ENCODE results near the gene SNRPE. TPM values are rescaled to one million over a fixed set of nuclear protein-coding genes. Genes with fewer than 3 reads are reported as not detected.

SNRPE gene
- total and polyA plus RNA-seq, 2 of the 13 experiments (the other 11 are each of a cell fraction or from before 2014, with no cell fraction given), result 146 to 281 TPM

- no TSS peak for BruUV-seq (replicated peaks)
- Histone ChIP-seq H3K27me3 (ENCODE audit: control insufficient read depth in 1 of 2, insufficient read depth in 2 of 2, low read length in 2 of 2) (no peaks in the 10 kb centered on the region; a peak in 1 of 5 replicates), H3K4me1 (ENCODE audit: insufficient read depth, low read length) (peaks cover 19% of the 10 kb centered on the region), H3K4me2 (ENCODE audit: low read depth, low read length) (no peak overlapping the region), H3K36me3 (replicated peaks in 1 of 2; ENCODE audit: control insufficient read depth in 1 of 2, insufficient read depth in 2 of 2, low read length in 2 of 2) (peaks cover 0 to 8% of the 10 kb centered on the region in 2 experiments; a peak in 2 of 5 replicates), H3K9ac (ENCODE audit: insufficient read depth, low read depth, low read length) (no peak overlapping the region), H3K27ac (ENCODE audit: extremely low read length, insufficient read depth, low read length) (no peak overlapping the region), H3K79me2 (ENCODE audit: insufficient read depth, low read length) (peaks cover 16% of the 10 kb centered on the region), H3K9me3 (ENCODE audit: low read length) (no peaks in the 10 kb centered on the region), H3K4me3 (replicated peaks in 1 of 3; ENCODE audit: insufficient read depth in 1 of 3, low read depth in 2 of 3, low read length in 3 of 3) (no peak overlapping the region), H2AFZ (ENCODE audit: low read length) (no peak overlapping the region), H4K20me1 (ENCODE audit: insufficient read depth, low read length) (no peaks in the 10 kb centered on the region; the same call in 1 of the 2 replicates)
- FAIRE-seq, result no peak
- no peak for DNase-seq (ENCODE audit: low spot score)
- ChIA-PET POLR2A (interaction anchor here (1.0 kb wide), 1 partner anchor 12 kb away, joined by 3 read pairs; no protein-coding TSS in a partner anchor), CTCF (ENCODE audit: low intra/inter-chr PET ratio, low total read pairs) (no interaction called here)
- intact Hi-C loops (cut with micrococcal nuclease; ENCODE audit: unreplicated experiment) (no loop called here), in situ Hi-C loops (cut with HindIII; ENCODE audit: extremely low pct_ligation_motif_present, low pct_unique_long_range_greater_than_20kb) (loop anchor here (25.0 kb wide), 1 partner anchor 504 kb away; the partner anchor contains the start of gene PLEKHA6)
- ATAC-seq, result no peak
- 50% methylated on average over 2 of the region's 2 CpGs for WGBS (ENCODE audit: low lambda C conversion rate)
- TF ChIP-seq, protein P1, sequence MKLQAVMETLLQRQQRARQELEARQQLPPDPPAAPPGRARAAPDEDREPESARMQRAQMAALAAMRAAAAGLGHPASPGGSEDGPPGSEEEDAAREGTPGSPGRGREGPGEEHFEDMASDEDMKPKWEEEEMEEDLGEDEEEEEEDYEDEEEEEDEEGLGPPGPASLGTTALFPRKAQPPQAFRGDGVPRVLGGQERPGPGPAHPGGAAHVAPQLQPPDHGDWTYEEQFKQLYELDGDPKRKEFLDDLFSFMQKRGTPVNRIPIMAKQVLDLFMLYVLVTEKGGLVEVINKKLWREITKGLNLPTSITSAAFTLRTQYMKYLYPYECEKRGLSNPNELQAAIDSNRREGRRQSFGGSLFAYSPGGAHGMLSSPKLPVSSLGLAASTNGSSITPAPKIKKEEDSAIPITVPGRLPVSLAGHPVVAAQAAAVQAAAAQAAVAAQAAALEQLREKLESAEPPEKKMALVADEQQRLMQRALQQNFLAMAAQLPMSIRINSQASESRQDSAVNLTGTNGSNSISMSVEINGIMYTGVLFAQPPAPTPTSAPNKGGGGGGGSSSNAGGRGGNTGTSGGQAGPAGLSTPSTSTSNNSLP (IDR thresholded peaks at IDR 0.05; ENCODE audit: low read depth, low read length), result no peak
- TF ChIP-seq FOXP1 (IDR thresholded peaks at IDR 0.05) (no peak), FOXP1 (CRISPR knock-in tag; IDR thresholded peaks at IDR 0.05) (no peak), MYPOP (CRISPR knock-in tag; IDR thresholded peaks at IDR 0.05) (no peak), ZNF318 (CRISPR knock-in tag; IDR thresholded peaks at IDR 0.05) (no peak), TERF1 (CRISPR knock-in tag; IDR thresholded peaks at IDR 0.05) (no peak), ASH2L (IDR thresholded peaks at IDR 0.05; ENCODE audit: insufficient read length, low read depth, low read length) (no peak), HMG20A (CRISPR knock-in tag; IDR thresholded peaks at IDR 0.05; ENCODE audit: borderline replicate concordance) (no peak), ZNF766 (CRISPR knock-in tag; IDR thresholded peaks at IDR 0.05; ENCODE audit: borderline replicate concordance) (no peak)
- TF ChIP-seq, protein P2, sequence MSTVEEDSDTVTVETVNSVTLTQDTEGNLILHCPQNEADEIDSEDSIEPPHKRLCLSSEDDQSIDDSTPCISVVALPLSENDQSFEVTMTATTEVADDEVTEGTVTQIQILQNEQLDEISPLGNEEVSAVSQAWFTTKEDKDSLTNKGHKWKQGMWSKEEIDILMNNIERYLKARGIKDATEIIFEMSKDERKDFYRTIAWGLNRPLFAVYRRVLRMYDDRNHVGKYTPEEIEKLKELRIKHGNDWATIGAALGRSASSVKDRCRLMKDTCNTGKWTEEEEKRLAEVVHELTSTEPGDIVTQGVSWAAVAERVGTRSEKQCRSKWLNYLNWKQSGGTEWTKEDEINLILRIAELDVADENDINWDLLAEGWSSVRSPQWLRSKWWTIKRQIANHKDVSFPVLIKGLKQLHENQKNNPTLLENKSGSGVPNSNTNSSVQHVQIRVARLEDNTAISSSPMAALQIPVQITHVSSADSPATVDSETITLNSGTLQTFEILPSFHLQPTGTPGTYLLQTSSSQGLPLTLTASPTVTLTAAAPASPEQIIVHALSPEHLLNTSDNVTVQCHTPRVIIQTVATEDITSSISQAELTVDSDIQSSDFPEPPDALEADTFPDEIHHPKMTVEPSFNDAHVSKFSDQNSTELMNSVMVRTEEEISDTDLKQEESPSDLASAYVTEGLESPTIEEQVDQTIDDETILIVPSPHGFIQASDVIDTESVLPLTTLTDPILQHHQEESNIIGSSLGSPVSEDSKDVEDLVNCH (CRISPR knock-in tag; IDR thresholded peaks at IDR 0.05), result no peak
Observed at GRCh38 chr1:203858055-203858454, 3.3 kb upstream of the SNRPE start.

Measured in HepG2 (cell line).